Measurements from ENCODE around the gene CFAP299.
"Not testable (repeated sequence)": the region's sequence is repeated elsewhere in the genome, so short reads cannot be mapped to it uniquely, and the experiment has no call there.

Gene CFAP299

GRCh38 chr4:80749558-80749957 lies 414.0 kb downstream of the CFAP299 start:
- DNase-seq = not testable (repeated sequence)

GRCh38 chr4:80751200-80751599 lies 415.7 kb downstream of the CFAP299 start:
- no peak for DNase-seq

GRCh38 chr4:80767944-80768343 lies 432.4 kb downstream of the CFAP299 start:
- no peak for DNase-seq

GRCh38 chr4:80776168-80776567 lies 440.6 kb downstream of the CFAP299 start:
- no peak for DNase-seq

- DNase-seq = no peak
Observed at GRCh38 chr4:80781431-80781830, 445.9 kb downstream of the CFAP299 start.

GRCh38 chr4:80787306-80787705 lies 451.8 kb downstream of the CFAP299 start:
- DNase-seq = no peak

GRCh38 chr4:80788798-80789197 lies 453.3 kb downstream of the CFAP299 start:
- no peak for DNase-seq

- no peak for DNase-seq
Observed at GRCh38 chr4:80790152-80790551, 454.6 kb downstream of the CFAP299 start.

- not testable (repeated sequence) for DNase-seq
Observed at GRCh38 chr4:80793660-80794059, 458.1 kb downstream of the CFAP299 start.

GRCh38 chr4:80798082-80798481 lies 462.6 kb downstream of the CFAP299 start:
- no peak for DNase-seq

- DNase-seq = not testable (repeated sequence)
Observed at GRCh38 chr4:80800719-80801118, 465.2 kb downstream of the CFAP299 start.

GRCh38 chr4:80803337-80803736 lies 467.8 kb downstream of the CFAP299 start:
- no peak for DNase-seq

GRCh38 chr4:80806472-80806871 lies 470.9 kb downstream of the CFAP299 start:
- no peak for DNase-seq

GRCh38 chr4:80809039-80809729 lies 473.7 kb downstream of the CFAP299 start:
- peak; percentile 11 for DNase-seq

- DNase-seq = no peak
Observed at GRCh38 chr4:80811406-80811805, 475.9 kb downstream of the CFAP299 start.

- no peak for DNase-seq
Observed at GRCh38 chr4:80812145-80812544, 476.6 kb downstream of the CFAP299 start.

- DNase-seq = no peak
Observed at GRCh38 chr4:80814266-80814665, 478.7 kb downstream of the CFAP299 start.

- no peak for DNase-seq
Observed at GRCh38 chr4:80831383-80832361, 496.1 kb downstream of the CFAP299 start.

GRCh38 chr4:80839281-80839680 lies 503.8 kb downstream of the CFAP299 start:
- no peak for DNase-seq

GRCh38 chr4:80839792-80840191 lies 504.3 kb downstream of the CFAP299 start:
- no peak for DNase-seq

- no peak for DNase-seq
Observed at GRCh38 chr4:80840396-80840795, 504.9 kb downstream of the CFAP299 start.

GRCh38 chr4:80841587-80842281 lies 506.2 kb downstream of the CFAP299 start:
- DNase-seq = no peak

GRCh38 chr4:80846210-80846609 lies 510.7 kb downstream of the CFAP299 start:
- no peak for DNase-seq

Measured in COR-L47 (cell line).